ENCODE data around the gene PRPF38B. TPM values are rescaled to one million over a fixed set of nuclear protein-coding genes. Genes with fewer than 3 reads are reported as not detected.

PRPF38B gene
- total and polyA plus RNA-seq, 9 of the 15 experiments (the other 6 are each of a cell fraction or from before 2014, with no cell fraction given) = 25.3 to 85.5 (median 66.4) TPM

DNA sequence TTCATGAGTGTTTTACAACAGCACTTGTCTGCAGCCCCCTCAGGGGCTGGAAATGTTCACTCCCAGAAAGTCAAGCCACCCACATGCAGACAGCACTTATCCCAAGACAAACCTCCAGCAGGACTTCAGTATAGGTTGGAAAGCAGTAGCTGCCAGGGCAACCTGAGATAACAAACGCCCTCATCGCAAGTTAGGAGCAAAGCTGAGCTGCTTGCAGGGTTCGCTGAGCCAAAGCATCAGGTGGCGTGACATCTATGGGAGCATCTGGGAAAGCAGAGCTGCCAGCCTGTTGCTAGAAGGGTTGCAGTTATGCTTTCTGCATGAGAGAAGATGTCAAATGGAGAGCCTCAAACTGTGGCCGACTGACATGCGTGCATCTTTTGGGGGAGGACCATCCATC, 50.1 kb downstream of the PRPF38B start:
- Histone ChIP-seq H2AFZ (ENCODE audit: low read depth, low read length) (no peak overlapping the region; the same call in 1 of the 2 replicates), H3K9me1 (ENCODE audit: control insufficient read depth, insufficient read depth, low read length) (no peaks in the 10 kb centered on the region), H3K27ac (ENCODE audit: extremely low read depth, low read depth, low read length) (no peak overlapping the region), H3K4me3 (no peak overlapping the region), H3K79me2 (ENCODE audit: control insufficient read depth, insufficient read depth, low read length) (peaks cover 8% of the 10 kb centered on the region; the same call in 2 of the 3 replicates), H3K4me1 (replicated peaks in 1 of 2; ENCODE audit: control insufficient read depth in 2 of 2, insufficient read depth in 2 of 2, low read length in 2 of 2) (peaks cover 3 to 4% of the 10 kb centered on the region in 2 experiments; a peak in 2 of 5 replicates), H3K4me2 (ENCODE audit: insufficient read depth, low read length) (no peak overlapping the region), H3K9ac (ENCODE audit: insufficient read depth in 1 of 2, low read depth in 2 of 2, low read length in 2 of 2) (no peak overlapping the region), H4K20me1 (replicated peaks; ENCODE audit: control insufficient read depth, insufficient read depth, low read length) (no peaks in the 10 kb centered on the region), H3K27me3 (ENCODE audit: control insufficient read depth in 2 of 2, insufficient read depth in 2 of 2, low read length in 2 of 2) (no peaks in the 10 kb centered on the region), H3K36me3 (ENCODE audit: control insufficient read depth, insufficient read depth, low read length) (no peaks in the 10 kb centered on the region), H3K9me3 (replicated peaks; ENCODE audit: control insufficient read depth, insufficient read depth, low read depth, low read length) (no peaks in the 10 kb centered on the region)
- TF ChIP-seq HMGXB4 (CRISPR knock-in tag; IDR thresholded peaks at IDR 0.05) (no peak), CREB5 (CRISPR knock-in tag; IDR thresholded peaks at IDR 0.05) (no peak), ZNF212 (CRISPR knock-in tag; IDR thresholded peaks at IDR 0.05) (no peak), RFX1 (IDR thresholded peaks at IDR 0.05) (0 out of 2 replicates have a peak, but pooled peaks have one; percentile 10)
- CTCF ChIA-PET (ENCODE audit: low intra/inter-chr PET ratio) = no interaction called here
- DNase-seq (ENCODE audit: extremely low read depth in 1 of 4, low spot score in 3 of 4) = no peak
- intact Hi-C loops (cut with micrococcal nuclease) = loop anchor here (10.0 kb wide), 1 partner anchor 363 kb away; no protein-coding TSS in a partner anchor
- POLR2A ChIA-PET = interaction anchor here (0.8 to 1.3 kb wide), 2 partner anchors 75 to 134 kb away, joined by 3 read pairs; partner anchors contain the start of gene GPSM2
- no peak for ATAC-seq
- FAIRE-seq = no peak
- BruUV-seq (replicated peaks) = no TSS peak
- 58% methylated on average over 6 of the region's 6 CpGs for WGBS (ENCODE audit: insufficient coverage, low coverage, missing lambda C conversion rate)
- in situ Hi-C loops (cut with MboI) = no loop called here

Measured in K562 (cell line).